Hepatic stellate cell (primary cell): ENCODE measurements around the gene AHNAK.
A peak's percentile ranks its signal among the peaks of the same experiment; 100 is the strongest.

ENCODE experiments used
- DNase-seq: peaks from one replicate; pipeline ENCODE4 v3.0.0; 2011; ENCODE audit warnings: low spot score

AHNAK gene

DNA sequence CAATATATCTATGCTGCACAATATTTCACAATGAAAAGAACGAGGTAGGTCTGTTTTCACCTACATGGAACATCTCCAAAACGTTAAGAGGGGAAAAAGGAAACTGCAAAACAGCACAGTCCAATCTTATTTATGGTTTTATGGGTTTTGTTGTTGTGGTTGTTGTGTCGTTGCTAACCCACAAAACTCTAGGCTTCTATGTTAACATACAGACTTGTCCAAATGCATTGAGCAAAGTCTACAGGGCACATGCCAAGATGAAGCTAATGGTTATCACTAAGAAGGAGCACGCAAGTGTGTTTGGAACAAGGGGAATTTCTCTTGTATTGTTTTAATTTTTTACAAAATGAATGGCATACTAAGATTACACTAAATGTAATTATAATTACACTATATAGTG lies 48.6 kb downstream of the AHNAK start:
- no peak for DNase-seq

GRCh38 chr11:62497132-62497801 lies 49.3 kb downstream of the AHNAK start:
- DNase-seq, result peak; percentile 65

- no peak for DNase-seq
Observed at GRCh38 chr11:62496676-62497075, 49.9 kb downstream of the AHNAK start.

- no peak for DNase-seq
Observed at GRCh38 chr11:62494246-62494645, 52.4 kb downstream of the AHNAK start.

GRCh38 chr11:62493801-62494200 lies 52.8 kb downstream of the AHNAK start:
- no peak for DNase-seq

DNA sequence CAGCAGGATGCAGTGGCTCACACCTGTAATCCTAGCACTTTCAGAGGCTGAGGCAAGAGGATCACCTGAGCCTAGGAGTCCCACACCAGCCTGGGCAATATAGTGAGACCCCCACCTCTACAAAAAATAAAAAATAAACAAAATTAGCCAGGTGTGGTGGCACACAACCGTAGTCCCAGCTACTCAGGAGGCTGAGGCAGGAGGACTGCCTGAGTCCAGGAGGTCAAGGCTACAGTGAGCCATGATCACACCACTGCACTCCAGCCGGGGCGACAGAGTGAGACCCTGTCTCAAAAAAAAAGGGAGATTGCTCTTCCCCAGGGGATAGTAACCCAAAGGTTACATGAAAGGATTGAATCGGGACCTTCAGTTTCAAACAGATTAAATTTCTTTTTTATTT lies 54.0 kb downstream of the AHNAK start:
- no peak for DNase-seq

GRCh38 chr11:62491571-62492329 lies 54.9 kb downstream of the AHNAK start:
- DNase-seq, result no peak

DNA sequence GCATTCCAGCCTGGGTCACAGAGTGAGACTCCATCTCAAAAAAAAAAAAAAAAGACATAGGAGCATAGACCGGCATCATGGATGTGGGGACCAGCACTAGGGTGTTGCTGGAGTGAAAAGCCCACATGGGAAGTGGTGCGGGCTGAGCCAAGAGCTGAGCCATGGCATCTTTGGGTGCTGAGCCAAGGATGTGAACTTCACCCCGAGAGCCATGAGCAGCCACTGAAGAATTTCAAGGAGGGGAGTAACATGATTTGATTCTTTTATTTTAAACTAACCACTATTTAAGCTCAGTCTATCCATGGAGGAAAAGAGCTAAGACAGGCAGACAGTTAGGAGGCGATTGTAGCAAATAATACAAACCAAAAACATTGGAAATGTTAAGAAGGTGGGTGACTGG lies 57.4 kb downstream of the AHNAK start:
- peak; percentile 31 for DNase-seq

DNA sequence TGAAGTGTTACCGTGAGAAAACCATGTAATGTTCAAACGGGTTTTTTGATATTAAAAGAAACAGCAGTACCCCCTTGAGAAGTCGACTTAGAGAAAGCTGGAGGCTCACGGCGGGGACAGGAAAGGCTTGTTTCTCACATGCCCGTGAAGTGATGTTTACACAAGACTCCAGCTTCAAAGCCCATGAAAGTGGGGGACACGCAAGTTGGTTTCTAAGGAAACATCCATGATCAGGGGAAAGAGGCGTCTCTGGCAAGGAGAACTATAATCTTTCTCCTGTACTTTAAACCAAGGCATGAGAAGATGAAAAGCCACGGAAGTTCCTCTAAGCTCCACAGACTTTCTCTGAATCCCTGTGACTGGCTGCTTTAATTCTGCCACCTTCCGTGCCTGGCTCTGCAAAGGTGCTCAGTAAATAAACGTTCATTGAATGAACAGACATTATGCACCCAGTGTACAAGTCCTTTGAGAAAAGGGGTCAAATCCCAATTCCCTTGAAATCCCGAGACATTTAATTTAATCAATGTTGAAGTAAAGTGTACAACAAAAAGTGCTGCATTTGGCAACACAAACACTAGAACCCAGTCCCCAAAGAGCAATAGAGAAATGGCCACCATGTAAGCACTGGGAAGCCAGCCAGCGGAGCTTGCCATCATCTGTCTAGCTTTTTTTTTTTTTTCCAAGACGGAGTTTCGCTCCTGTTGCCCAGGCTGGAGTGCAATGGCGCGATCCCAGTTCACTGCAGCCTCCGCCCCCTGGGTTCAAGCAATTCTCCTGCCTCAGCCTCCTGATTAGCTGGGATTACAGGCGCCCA lies 58.7 kb downstream of the AHNAK start:
- no peak for DNase-seq

DNA sequence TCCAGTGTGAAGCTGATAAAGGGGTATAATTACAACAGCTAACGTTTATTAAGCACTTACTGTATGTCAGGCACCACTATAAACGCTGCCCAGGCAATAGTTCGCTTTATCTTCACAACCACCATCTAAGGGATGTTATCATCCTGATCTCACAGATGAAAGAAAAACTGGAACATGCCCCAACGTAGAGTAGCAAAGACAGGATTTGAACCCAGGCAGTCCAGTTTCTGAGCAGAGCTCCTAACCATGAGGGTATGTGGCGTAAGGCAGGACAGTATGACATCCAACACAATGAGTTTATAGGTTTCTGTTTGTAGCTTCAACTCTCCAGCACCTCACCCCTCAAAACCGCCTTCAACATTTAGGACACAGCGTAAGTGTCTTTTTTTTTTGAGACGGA lies 59.5 kb downstream of the AHNAK start:
- no peak for DNase-seq

- no peak for DNase-seq
Observed at GRCh38 chr11:62484352-62484751, 62.3 kb downstream of the AHNAK start.

GRCh38 chr11:62482753-62483152 lies 63.9 kb downstream of the AHNAK start:
- no peak for DNase-seq

- no peak for DNase-seq
Observed at GRCh38 chr11:62479631-62480201, 66.9 kb downstream of the AHNAK start.

DNA sequence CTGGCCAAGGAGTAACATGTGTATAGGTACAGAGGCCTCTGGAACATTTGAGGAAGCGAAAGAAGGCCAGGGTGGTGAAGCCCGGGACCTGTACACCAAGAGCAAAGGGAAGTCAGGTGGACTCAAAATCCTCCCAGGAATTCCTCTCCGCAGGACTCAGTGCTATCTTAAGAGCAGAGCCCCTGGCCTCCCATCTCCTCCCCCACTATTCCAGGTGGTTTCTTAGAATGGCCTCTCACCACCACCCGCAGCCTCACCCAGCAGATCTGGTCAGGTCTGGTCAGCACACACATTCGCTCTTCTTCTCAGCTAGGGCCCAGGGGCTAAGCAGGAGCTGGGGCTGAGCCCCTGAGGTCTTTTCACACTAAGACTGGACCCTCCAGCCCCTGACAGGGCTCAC lies 68.7 kb downstream of the AHNAK start:
- no peak for DNase-seq

GRCh38 chr11:62472063-62472884 lies 74.3 kb downstream of the AHNAK start:
- peak; percentile 66 for DNase-seq

- DNase-seq, result no peak
Observed at GRCh38 chr11:62471603-62472002, 75.0 kb downstream of the AHNAK start.

GRCh38 chr11:62468577-62468976 lies 78.0 kb downstream of the AHNAK start:
- DNase-seq, result no peak

- no peak for DNase-seq
Observed at GRCh38 chr11:62466444-62466843, 80.2 kb downstream of the AHNAK start.

DNA sequence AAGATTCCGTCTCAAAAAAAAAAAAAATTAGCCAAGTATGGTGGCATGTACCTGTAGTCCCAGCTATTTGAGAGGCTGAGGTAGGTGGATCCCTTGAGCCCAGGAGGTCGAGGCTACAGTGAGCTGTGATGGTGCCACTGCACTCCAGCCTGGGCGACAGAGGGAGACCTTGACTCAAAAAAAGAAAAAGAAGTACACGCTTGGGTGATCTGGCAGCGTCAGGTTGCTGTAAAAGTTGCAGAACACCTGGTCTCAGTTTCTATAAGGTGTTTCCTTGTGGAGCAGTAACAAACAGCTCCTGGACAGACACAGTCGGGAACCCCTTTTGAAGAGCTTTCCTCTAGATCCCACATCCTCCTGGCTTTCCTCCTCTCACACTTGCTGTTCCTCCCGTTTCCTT lies 82.0 kb downstream of the AHNAK start:
- no peak for DNase-seq

DNA sequence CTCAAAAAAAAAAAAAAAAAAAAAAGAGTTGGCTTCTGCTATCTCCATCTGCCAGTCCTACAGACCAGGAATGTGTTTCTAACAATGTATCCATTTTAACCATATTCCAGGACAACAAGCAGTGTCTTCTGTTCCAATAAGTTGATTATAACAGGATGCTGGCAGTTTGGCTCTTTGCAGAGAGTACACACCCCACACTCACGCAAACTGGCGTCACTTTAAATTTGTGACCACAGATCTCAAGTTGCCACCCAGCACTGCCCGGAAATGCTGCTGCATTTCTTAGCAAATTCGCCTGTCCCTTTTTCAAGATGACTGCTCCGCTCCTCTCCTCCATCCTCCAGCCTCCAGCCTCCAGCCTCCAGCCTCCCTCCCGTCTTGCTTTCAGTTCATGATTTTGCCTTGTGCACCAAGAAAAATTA lies 83.5 kb downstream of the AHNAK start:
- no peak for DNase-seq

DNA sequence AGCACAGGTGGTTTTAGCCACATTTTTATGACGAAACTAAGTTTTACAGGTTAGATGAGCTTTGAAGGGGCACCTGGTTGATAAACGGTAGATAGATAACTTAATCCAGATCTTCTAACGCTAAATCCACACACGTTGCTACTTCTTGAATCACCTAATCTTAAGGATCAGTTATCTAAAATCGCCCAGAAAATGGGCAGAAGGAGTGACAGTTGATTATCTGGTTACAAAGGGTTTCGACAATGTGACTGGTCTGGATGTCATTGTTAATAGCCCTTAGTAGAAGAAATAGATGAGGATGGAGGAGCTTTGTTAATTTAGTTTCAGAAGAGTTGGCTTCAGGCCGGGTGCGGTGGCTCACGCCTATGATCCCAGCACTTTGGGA lies 84.1 kb downstream of the AHNAK start:
- DNase-seq, result no peak
